Effector memory CD8-positive, alpha-beta T cell (primary cell): ENCODE results near the gene TLL2.
A peak's percentile ranks its signal among the peaks of the same experiment; 100 is the strongest.

Source experiments
- ATAC-seq: fragments of 150-1000 bp; cut with Tn5 transposase; replicated peaks from 2 replicates; pipeline ENCODE4 v1.10.0; 2021; ENCODE audit warnings: mild to moderate bottlenecking, moderate library complexity
- DNase-seq, 3 experiments: peaks; one replicate each; pipeline ENCODE4 v3.0.0; 2021
- H3K27ac Mint-ChIP-seq, 2 donors: one replicate each; pipeline ENCODE4 v1.8.0; 2022; ENCODE audit warnings: mild to moderate bottlenecking in 2 of 2, mixed read lengths in 2 of 2, moderate library complexity in 2 of 2
- H3K27me3 Mint-ChIP-seq, 2 donors: one replicate each; pipeline ENCODE4 v1.8.0; 2022; ENCODE audit warnings: mixed read lengths in 2 of 2
- H3K36me3 Mint-ChIP-seq: one replicate; pipeline ENCODE4 v1.8.0; 2022; ENCODE audit warnings: mild to moderate bottlenecking, moderate library complexity, mixed read lengths; ENCODE audit not compliant: insufficient read depth
- H3K4me1 Mint-ChIP-seq, 2 donors: one replicate each; pipeline ENCODE4 v1.8.0; 2022; ENCODE audit warnings: low read depth in 2 of 2, mixed read lengths in 2 of 2
- H3K4me3 Mint-ChIP-seq, 2 donors: one replicate each; pipeline ENCODE4 v1.8.0; 2022; ENCODE audit warnings: mild to moderate bottlenecking in 2 of 2, mixed read lengths in 2 of 2, moderate library complexity in 2 of 2
- H3K9me3 Mint-ChIP-seq, 2 donors: one replicate each; pipeline ENCODE4 v1.8.0; 2022; ENCODE audit warnings: mixed read lengths in 2 of 2

TLL2 gene

GRCh38 chr10:96500050-96500449, 13.7 kb downstream of the TLL2 start:
- H3K4me3 Mint-ChIP-seq = no peak overlapping the region
- no peak for DNase-seq
- H3K9me3 Mint-ChIP-seq = no peaks in the 10 kb centered on the region
- H3K27ac Mint-ChIP-seq = no peak overlapping the region
- ATAC-seq = no peak
- no peaks in the 10 kb centered on the region for H3K36me3 Mint-ChIP-seq
- H3K27me3 Mint-ChIP-seq = peaks cover 32 to 60% of the 10 kb centered on the region in 2 donors
- H3K4me1 Mint-ChIP-seq = no peaks in the 10 kb centered on the region

GRCh38 chr10:96497391-96497790, 16.3 kb downstream of the TLL2 start:
- DNase-seq (no peak), ATAC-seq (no peak)
- peaks cover 46 to 86% of the 10 kb centered on the region in 2 donors for H3K27me3 Mint-ChIP-seq
- no peaks in the 10 kb centered on the region for H3K9me3 Mint-ChIP-seq
- no peaks in the 10 kb centered on the region for H3K36me3 Mint-ChIP-seq
- no peaks in the 10 kb centered on the region for H3K4me1 Mint-ChIP-seq
- H3K27ac Mint-ChIP-seq = no peak overlapping the region
- no peak overlapping the region for H3K4me3 Mint-ChIP-seq

- no peaks in the 10 kb centered on the region for H3K9me3 Mint-ChIP-seq
- no peaks in the 10 kb centered on the region for H3K36me3 Mint-ChIP-seq
- no peaks in the 10 kb centered on the region for H3K4me1 Mint-ChIP-seq
- ATAC-seq (no peak), DNase-seq (no peak)
- peaks cover 45 to 87% of the 10 kb centered on the region in 2 donors for H3K27me3 Mint-ChIP-seq
- no peak overlapping the region for H3K4me3 Mint-ChIP-seq
- no peak overlapping the region for H3K27ac Mint-ChIP-seq
Measured at GRCh38 chr10:96496281-96496925, 17.3 kb downstream of the TLL2 start.

- Mint-ChIP-seq H3K27me3 (peaks cover 41 to 89% of the 10 kb centered on the region in 2 donors), H3K27ac (no peak overlapping the region), H3K9me3 (no peaks in the 10 kb centered on the region), H3K36me3 (no peaks in the 10 kb centered on the region), H3K4me1 (no peaks in the 10 kb centered on the region), H3K4me3 (no peak overlapping the region)
- ATAC-seq (no peak), DNase-seq (no peak)
Measured at GRCh38 chr10:96495544-96495943, 18.2 kb downstream of the TLL2 start.

GRCh38 chr10:96494694-96495093, 19.0 kb downstream of the TLL2 start:
- Mint-ChIP-seq H3K27me3 (peaks cover 41 to 91% of the 10 kb centered on the region in 2 donors), H3K9me3 (no peaks in the 10 kb centered on the region), H3K4me1 (no peaks in the 10 kb centered on the region), H3K4me3 (no peak overlapping the region), H3K36me3 (no peaks in the 10 kb centered on the region), H3K27ac (no peak overlapping the region)
- no peak for DNase-seq
- no peak for ATAC-seq

- peaks cover 45 to 87% of the 10 kb centered on the region in 2 donors for H3K27me3 Mint-ChIP-seq
- no peaks in the 10 kb centered on the region for H3K9me3 Mint-ChIP-seq
- no peaks in the 10 kb centered on the region for H3K4me1 Mint-ChIP-seq
- H3K4me3 Mint-ChIP-seq = no peak overlapping the region
- H3K27ac Mint-ChIP-seq = no peak overlapping the region
- DNase-seq = no peak
- no peak for ATAC-seq
- H3K36me3 Mint-ChIP-seq = no peaks in the 10 kb centered on the region
Measured at GRCh38 chr10:96493871-96494525, 19.7 kb downstream of the TLL2 start.

GRCh38 chr10:96493254-96493653, 20.5 kb downstream of the TLL2 start:
- Mint-ChIP-seq H3K4me3 (no peak overlapping the region), H3K4me1 (no peaks in the 10 kb centered on the region), H3K27ac (no peak overlapping the region), H3K27me3 (peaks cover 52 to 87% of the 10 kb centered on the region in 2 donors), H3K36me3 (no peaks in the 10 kb centered on the region), H3K9me3 (no peaks in the 10 kb centered on the region)
- DNase-seq = no peak
- no peak for ATAC-seq

- no peaks in the 10 kb centered on the region for H3K4me1 Mint-ChIP-seq
- H3K27ac Mint-ChIP-seq = peak overlapping the region in 1 of 2 donors; percentile 56
- H3K36me3 Mint-ChIP-seq = no peaks in the 10 kb centered on the region
- DNase-seq (no peak), ATAC-seq (no peak)
- H3K4me3 Mint-ChIP-seq = no peak overlapping the region
- peaks cover 61 to 87% of the 10 kb centered on the region in 2 donors for H3K27me3 Mint-ChIP-seq
- no peaks in the 10 kb centered on the region for H3K9me3 Mint-ChIP-seq
Measured at GRCh38 chr10:96491303-96491702, 22.4 kb downstream of the TLL2 start.

GRCh38 chr10:96488161-96488935, 25.4 kb downstream of the TLL2 start:
- Mint-ChIP-seq H3K4me1 (no peaks in the 10 kb centered on the region), H3K4me3 (no peak overlapping the region), H3K9me3 (no peaks in the 10 kb centered on the region), H3K36me3 (peaks cover 3% of the 10 kb centered on the region), H3K27ac (no peak overlapping the region), H3K27me3 (peaks cover 65 to 87% of the 10 kb centered on the region in 2 donors)
- DNase-seq (no peak), ATAC-seq (no peak)

GRCh38 chr10:96482815-96483588, 30.7 kb downstream of the TLL2 start:
- H3K27ac Mint-ChIP-seq = no peak overlapping the region
- DNase-seq = no peak
- H3K9me3 Mint-ChIP-seq = no peaks in the 10 kb centered on the region
- H3K27me3 Mint-ChIP-seq = peaks cover 75 to 83% of the 10 kb centered on the region in 2 donors
- ATAC-seq = no peak
- peaks cover 3% of the 10 kb centered on the region for H3K36me3 Mint-ChIP-seq
- H3K4me3 Mint-ChIP-seq = no peak overlapping the region
- H3K4me1 Mint-ChIP-seq = no peaks in the 10 kb centered on the region

GRCh38 chr10:96478355-96478754, 35.4 kb downstream of the TLL2 start:
- H3K4me1 Mint-ChIP-seq = no peaks in the 10 kb centered on the region
- no peak overlapping the region for H3K27ac Mint-ChIP-seq
- H3K4me3 Mint-ChIP-seq = no peak overlapping the region
- no peaks in the 10 kb centered on the region for H3K9me3 Mint-ChIP-seq
- ATAC-seq = no peak
- H3K36me3 Mint-ChIP-seq = no peaks in the 10 kb centered on the region
- H3K27me3 Mint-ChIP-seq = peaks cover 51 to 72% of the 10 kb centered on the region in 2 donors
- DNase-seq = no peak

- Mint-ChIP-seq H3K9me3 (no peaks in the 10 kb centered on the region), H3K27me3 (peaks cover 45 to 81% of the 10 kb centered on the region in 2 donors), H3K27ac (no peak overlapping the region), H3K4me1 (peaks cover 4% of the 10 kb centered on the region in 2 donors), H3K36me3 (no peaks in the 10 kb centered on the region), H3K4me3 (no peak overlapping the region)
- ATAC-seq (no peak), DNase-seq (no peak)
Measured at GRCh38 chr10:96473866-96474265, 39.9 kb downstream of the TLL2 start.

- ATAC-seq (peak; percentile 61), DNase-seq (peak in 2 of 3 experiments; percentile 6 to 9)
- H3K9me3 Mint-ChIP-seq = no peaks in the 10 kb centered on the region
- peaks cover 53 to 91% of the 10 kb centered on the region in 2 donors for H3K27me3 Mint-ChIP-seq
- H3K4me3 Mint-ChIP-seq = no peak overlapping the region
- H3K36me3 Mint-ChIP-seq = peaks cover 2% of the 10 kb centered on the region
- H3K27ac Mint-ChIP-seq = no peak overlapping the region
- H3K4me1 Mint-ChIP-seq = peaks cover 4% of the 10 kb centered on the region in 2 donors
Measured at GRCh38 chr10:96470116-96470743, 43.5 kb downstream of the TLL2 start.
